Muscle of leg (tissue), 11 donors: ENCODE data around the gene RPP38. TPM values are rescaled to one million over a fixed set of nuclear protein-coding genes. Genes with fewer than 3 reads are reported as not detected.

Source experiments
- DNase-seq: peaks from one replicate; pipeline ENCODE4 v3.0.0; 2013
- H3K27ac ChIP-seq: one replicate; pipeline ENCODE4 v1.5.1; 2013; ENCODE audit warnings: mild to moderate bottlenecking, low read length, control low read depth
- H3K27me3 ChIP-seq: one replicate; pipeline ENCODE4 v1.6.1; 2013; ENCODE audit warnings: low read length; ENCODE audit not compliant: control insufficient read depth, insufficient read depth
- H3K36me3 ChIP-seq: one replicate; pipeline ENCODE4 v1.6.1; 2013; ENCODE audit warnings: low read length; ENCODE audit not compliant: control insufficient read depth, insufficient read depth
- H3K4me1 ChIP-seq: one replicate; pipeline ENCODE4 v1.6.1; 2013; ENCODE audit warnings: low read length; ENCODE audit not compliant: control insufficient read depth, insufficient read depth
- H3K4me3 ChIP-seq: one replicate; pipeline ENCODE4 v1.5.1; 2013; ENCODE audit warnings: low read length, control low read depth
- H3K9me3 ChIP-seq: replicated peaks from 2 replicates; pipeline ENCODE4 v1.6.1; 2013; ENCODE audit warnings: low read depth, low read length; ENCODE audit not compliant: control insufficient read depth
- WGBS: methylation state at CpG from one replicate; pipeline ENCODE4 v1.1.5; 2013; ENCODE audit warnings: missing lambda C conversion rate; ENCODE audit not compliant: insufficient coverage; 5-methylcytosine and 5-hydroxymethylcytosine counted together
- polyA plus RNA-seq, 8 donors: library from polyadenylated mRNA; unstranded; fragments of 120-200 nt; gene quantifications; one replicate each; pipeline versions ENCODE4 v1.2.1 to v1.2.3, GENCODE V29; 2013; ENCODE audit warnings: inconsistent platforms in 1 of 8, low replicate concordance in 1 of 8; ENCODE audit not compliant: insufficient read length in 8 of 8, insufficient read depth in 1 of 8
- total RNA-seq: library from RNA; stranded (reverse); fragments of 120-200 nt; gene quantifications from one replicate; pipeline ENCODE4 v1.2.4, GENCODE V29; 2013

RPP38 gene
- total and polyA plus RNA-seq, 9 donors = 6.5 to 17.9 (median 13.6) TPM

GRCh38 chr10:15147594-15148392 lies 50.6 kb downstream of the RPP38 start:
- H3K36me3 ChIP-seq = no peaks in the 10 kb centered on the region
- H3K4me3 ChIP-seq = no peak overlapping the region
- H3K9me3 ChIP-seq = no peaks in the 10 kb centered on the region
- no peak for DNase-seq
- no CpG with 5 or more reads among the region's 4 CpGs for WGBS
- no peaks in the 10 kb centered on the region for H3K27me3 ChIP-seq
- no peaks in the 10 kb centered on the region for H3K4me1 ChIP-seq
- no peak overlapping the region for H3K27ac ChIP-seq

DNA sequence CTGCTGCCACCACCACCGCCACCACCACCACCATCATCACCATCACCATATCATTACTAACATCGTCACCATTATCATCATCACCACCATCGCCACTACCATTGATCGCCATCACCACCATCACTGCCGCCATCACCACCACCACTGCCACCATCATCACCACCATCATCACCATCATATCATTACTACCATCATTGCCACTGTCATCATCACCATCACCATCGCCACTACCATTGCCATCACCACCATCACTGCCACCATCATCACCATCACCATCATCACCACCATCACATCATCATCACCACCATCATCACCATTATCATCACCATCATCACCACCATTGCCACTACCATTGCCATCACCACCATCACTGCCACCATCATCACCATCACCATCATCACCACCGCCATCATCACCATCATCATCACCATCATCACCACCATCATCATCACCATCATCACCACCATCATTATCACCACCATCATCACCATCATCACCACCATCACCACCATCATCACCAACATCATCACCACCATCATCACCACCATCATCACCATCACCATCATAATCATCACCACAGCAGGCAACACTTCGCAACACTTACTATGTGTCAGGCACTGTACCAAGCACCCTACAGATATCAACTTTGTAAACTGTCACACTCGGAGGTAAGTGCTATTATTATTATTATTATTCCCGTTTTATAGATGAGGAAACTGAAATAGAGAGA lies 52.1 kb downstream of the RPP38 start:
- DNase-seq = no peak
- Histone ChIP-seq H3K4me3 (no peak overlapping the region), H3K27ac (no peak overlapping the region), H3K36me3 (no peaks in the 10 kb centered on the region), H3K4me1 (no peaks in the 10 kb centered on the region), H3K27me3 (no peaks in the 10 kb centered on the region), H3K9me3 (no peaks in the 10 kb centered on the region)
- WGBS = 92% methylated on average over 6 of the region's 10 CpGs

GRCh38 chr10:15150563-15150962 lies 53.4 kb downstream of the RPP38 start:
- WGBS = 94% methylated on average over 5 of the region's 7 CpGs
- Histone ChIP-seq H3K4me1 (no peaks in the 10 kb centered on the region), H3K9me3 (no peaks in the 10 kb centered on the region), H3K27ac (no peak overlapping the region), H3K4me3 (no peak overlapping the region), H3K36me3 (no peaks in the 10 kb centered on the region), H3K27me3 (no peaks in the 10 kb centered on the region)
- DNase-seq = no peak

DNA sequence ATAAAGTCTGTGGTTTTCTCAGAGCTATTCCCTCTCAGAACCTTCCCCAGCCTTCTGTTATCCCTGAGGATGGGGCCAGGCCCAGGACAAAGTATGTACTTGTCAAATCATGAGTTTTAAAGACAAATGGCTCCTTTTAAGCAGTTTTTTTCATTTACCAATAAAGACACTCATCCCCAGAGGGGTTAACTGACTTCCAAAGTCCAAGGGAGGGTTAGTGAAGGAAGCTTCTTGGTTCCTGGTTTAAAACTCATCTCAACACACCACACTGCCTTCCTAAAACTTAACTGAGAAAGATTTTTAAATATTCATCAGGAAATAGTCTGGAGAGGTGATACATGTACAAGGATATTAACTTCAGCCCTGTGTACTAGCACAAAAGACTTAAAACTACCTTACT lies 55.4 kb downstream of the RPP38 start:
- no peaks in the 10 kb centered on the region for H3K9me3 ChIP-seq
- H3K36me3 ChIP-seq = peaks cover 6% of the 10 kb centered on the region
- H3K27me3 ChIP-seq = no peaks in the 10 kb centered on the region
- H3K4me3 ChIP-seq = no peak overlapping the region
- no peak for DNase-seq
- H3K27ac ChIP-seq = no peak overlapping the region
- no peaks in the 10 kb centered on the region for H3K4me1 ChIP-seq

Other genes with a start within 250 kb of the RPP38 start
- 14.7 TPM for gene SUV39H2, start 218.5 kb upstream of the RPP38 start, total RNA-seq
- gene SUV39H2, start 218.5 kb upstream of the RPP38 start, polyA plus RNA-seq = 10 to 100 TPM in 7 of 8 donors, 1 to 10 TPM in 1; 9.3 to 17.6 (median 12.0) TPM
- gene DCLRE1C, start 143.3 kb upstream of the RPP38 start, total RNA-seq = 9.2 TPM
- 10 to 100 TPM in 1 of 8 donors, 1 to 10 TPM in 7; 6.5 to 10.8 (median 7.3) TPM for gene DCLRE1C, start 143.3 kb upstream of the RPP38 start, polyA plus RNA-seq
- 0.27 TPM for gene MEIG1, start 138.0 kb upstream of the RPP38 start, total RNA-seq
- under 1 TPM in 7 of 8 donors, not detected in 1; 0.28 to 0.97 (median 0.59) TPM for gene MEIG1, start 138.0 kb upstream of the RPP38 start, polyA plus RNA-seq
- gene OLAH, start 53.4 kb upstream of the RPP38 start, total RNA-seq = 0.13 TPM
- under 1 TPM in 3 of 8 donors, not detected in 5; 0.08 to 0.19 (median 0.13) TPM for gene OLAH, start 53.4 kb upstream of the RPP38 start, polyA plus RNA-seq
- 1.6 TPM for gene ACBD7, start 8.6 kb upstream of the RPP38 start, total RNA-seq
- gene ACBD7, start 8.6 kb upstream of the RPP38 start, polyA plus RNA-seq = 1 to 10 TPM in 7 of 8 donors, under 1 TPM in 1; 0.69 to 2.2 (median 1.6) TPM
- 17.8 TPM for gene NMT2, start 71.3 kb downstream of the RPP38 start, total RNA-seq
- gene NMT2, start 71.3 kb downstream of the RPP38 start, polyA plus RNA-seq = 10 to 100 TPM; 15.2 to 21.3 (median 16.3) TPM